Measurements from ENCODE around the gene UBE2F.

The UBE2F gene

GRCh38 chr2:238083919-238084318 lies 117.1 kb downstream of the UBE2F start:
- no peak for DNase-seq

GRCh38 chr2:238084761-238085160 lies 117.9 kb downstream of the UBE2F start:
- DNase-seq: no peak

- no peak for DNase-seq
Measured at GRCh38 chr2:238085899-238086298, 119.1 kb downstream of the UBE2F start.

GRCh38 chr2:238087211-238087610 lies 120.4 kb downstream of the UBE2F start:
- DNase-seq: no peak

- no peak for DNase-seq
Measured at GRCh38 chr2:238090887-238091286, 124.1 kb downstream of the UBE2F start.

GRCh38 chr2:238091436-238092060 lies 124.7 kb downstream of the UBE2F start:
- DNase-seq: no peak

All from CD4-positive, alpha-beta T cell treated with Interleukin-17A for 1 hour (primary cell).